ENCODE results near the gene CALN1.

Gene CALN1

GRCh38 chr7:72266771-72267170 lies 145.4 kb downstream of the CALN1 start:
- no peak for TF ChIP-seq CTCF (IDR thresholded peaks at IDR 0.05; ENCODE audit: low read depth, low read length, missing control alignments)
- H3K4me3 ChIP-seq (ENCODE audit: low read depth, low read length), result no peak overlapping the region
- no peak for DNase-seq (ENCODE audit: low read depth)

- DNase-seq (ENCODE audit: low read depth), result no peak
- no peak for TF ChIP-seq CTCF (IDR thresholded peaks at IDR 0.05; ENCODE audit: low read depth, low read length, missing control alignments)
- H3K4me3 ChIP-seq (ENCODE audit: low read depth, low read length), result no peak overlapping the region
These were observed 146.8 kb downstream of the CALN1 start for GRCh38 chr7:72265071-72265904.

- no peak for TF ChIP-seq CTCF (IDR thresholded peaks at IDR 0.05; ENCODE audit: low read depth, low read length, missing control alignments)
- no peak for DNase-seq (ENCODE audit: low read depth)
- H3K4me3 ChIP-seq (ENCODE audit: low read depth, low read length), result no peak overlapping the region
These were observed 151.7 kb downstream of the CALN1 start for GRCh38 chr7:72260406-72260805.

- DNase-seq (ENCODE audit: low read depth), result no peak
- no peak for TF ChIP-seq CTCF (IDR thresholded peaks at IDR 0.05; ENCODE audit: low read depth, low read length, missing control alignments)
- H3K4me3 ChIP-seq (ENCODE audit: low read depth, low read length), result no peak overlapping the region
These were observed 154.1 kb downstream of the CALN1 start for GRCh38 chr7:72258074-72258473.

GRCh38 chr7:72254455-72254854 lies 157.7 kb downstream of the CALN1 start:
- H3K4me3 ChIP-seq (ENCODE audit: low read depth, low read length), result no peak overlapping the region
- DNase-seq (ENCODE audit: low read depth), result no peak
- TF ChIP-seq CTCF (IDR thresholded peaks at IDR 0.05; ENCODE audit: low read depth, low read length, missing control alignments), result no peak

GRCh38 chr7:72249106-72249505 lies 163.0 kb downstream of the CALN1 start:
- DNase-seq (ENCODE audit: low read depth), result no peak
- TF ChIP-seq CTCF (IDR thresholded peaks at IDR 0.05; ENCODE audit: low read depth, low read length, missing control alignments), result no peak
- no peak overlapping the region for H3K4me3 ChIP-seq (ENCODE audit: low read depth, low read length)
